ENCODE data around the gene SEMA3B.

- TF ChIP-seq CTCF (IDR thresholded peaks at IDR 0.05) (no peak), POLR2AphosphoS5 (IDR thresholded peaks at IDR 0.05) (no peak), EP300 (IDR thresholded peaks at IDR 0.05) (no peak), POLR2A (IDR thresholded peaks at IDR 0.05; ENCODE audit: low read depth) (no peak)
Observed at GRCh38 chr3:50275996-50276761, 7.2 kb downstream of the SEMA3B start.

Measured in esophagus muscularis mucosa (tissue), 4 donors.